ENCODE data around the gene STAMBPL1.
"Not testable (repeated sequence)": the region's sequence is repeated elsewhere in the genome, so short reads cannot be mapped to it uniquely, and the experiment has no call there.

The STAMBPL1 gene

DNA sequence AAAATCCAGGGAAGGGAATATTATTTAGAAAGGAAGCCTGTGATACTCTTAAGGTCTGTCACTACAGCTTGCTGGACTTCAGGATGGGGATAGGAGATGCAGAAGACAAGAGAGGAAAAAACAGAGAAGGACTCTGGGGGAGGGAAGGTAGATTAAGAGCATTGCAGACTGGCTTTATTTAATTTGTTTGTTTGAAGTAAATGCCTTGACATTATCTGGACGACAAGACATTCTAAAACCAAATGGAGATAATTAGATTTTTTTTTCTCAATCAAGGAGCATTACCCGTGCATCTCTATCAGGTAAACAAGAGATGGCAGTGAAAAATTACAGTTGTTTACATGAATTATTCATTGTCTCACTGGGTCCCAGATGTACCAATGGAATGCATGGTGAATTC lies 48.2 kb downstream of the STAMBPL1 start:
- Histone ChIP-seq H3K4me1 (ENCODE audit: control insufficient read depth in 1 of 2, insufficient read depth in 1 of 2, low read depth in 1 of 2, low read length in 1 of 2) (peaks cover 26 to 33% of the 10 kb centered on the region in 2 experiments), H3K36me3 (no peaks in the 10 kb centered on the region), H3K27me3 (no peaks in the 10 kb centered on the region), H3K27ac (no peak overlapping the region), H3K4me3 (ENCODE audit: low read depth in 1 of 2, low read length in 1 of 2) (no peak overlapping the region), H3K9me3 (no peaks in the 10 kb centered on the region)
- TF ChIP-seq, protein P1, sequence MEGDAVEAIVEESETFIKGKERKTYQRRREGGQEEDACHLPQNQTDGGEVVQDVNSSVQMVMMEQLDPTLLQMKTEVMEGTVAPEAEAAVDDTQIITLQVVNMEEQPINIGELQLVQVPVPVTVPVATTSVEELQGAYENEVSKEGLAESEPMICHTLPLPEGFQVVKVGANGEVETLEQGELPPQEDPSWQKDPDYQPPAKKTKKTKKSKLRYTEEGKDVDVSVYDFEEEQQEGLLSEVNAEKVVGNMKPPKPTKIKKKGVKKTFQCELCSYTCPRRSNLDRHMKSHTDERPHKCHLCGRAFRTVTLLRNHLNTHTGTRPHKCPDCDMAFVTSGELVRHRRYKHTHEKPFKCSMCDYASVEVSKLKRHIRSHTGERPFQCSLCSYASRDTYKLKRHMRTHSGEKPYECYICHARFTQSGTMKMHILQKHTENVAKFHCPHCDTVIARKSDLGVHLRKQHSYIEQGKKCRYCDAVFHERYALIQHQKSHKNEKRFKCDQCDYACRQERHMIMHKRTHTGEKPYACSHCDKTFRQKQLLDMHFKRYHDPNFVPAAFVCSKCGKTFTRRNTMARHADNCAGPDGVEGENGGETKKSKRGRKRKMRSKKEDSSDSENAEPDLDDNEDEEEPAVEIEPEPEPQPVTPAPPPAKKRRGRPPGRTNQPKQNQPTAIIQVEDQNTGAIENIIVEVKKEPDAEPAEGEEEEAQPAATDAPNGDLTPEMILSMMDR (IDR thresholded peaks at IDR 0.05): no peak

DNA sequence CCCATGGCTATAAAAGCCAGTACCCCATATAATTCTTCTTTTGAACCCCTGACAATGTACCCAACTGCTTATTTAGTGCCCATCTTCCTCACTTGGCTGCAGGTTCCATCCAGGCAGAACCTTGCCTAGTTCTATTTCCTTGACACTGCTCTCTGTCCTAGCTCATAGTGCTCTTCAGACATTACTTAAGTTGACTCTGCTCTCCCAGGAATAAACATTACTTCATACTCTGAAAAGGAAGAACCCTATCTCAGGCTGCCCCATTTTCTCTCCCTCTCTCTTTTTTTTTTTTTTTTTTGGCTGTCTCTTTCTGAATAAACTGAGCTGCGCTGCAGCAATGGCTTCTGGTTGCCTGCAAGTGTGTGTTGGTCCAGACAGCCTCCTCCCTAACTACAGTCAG lies 51.5 kb downstream of the STAMBPL1 start:
- Histone ChIP-seq H3K9me3 (no peaks in the 10 kb centered on the region), H3K4me3 (ENCODE audit: low read depth in 1 of 2, low read length in 1 of 2) (no peak overlapping the region), H3K27me3 (no peaks in the 10 kb centered on the region), H3K27ac (no peak overlapping the region), H3K4me1 (ENCODE audit: control insufficient read depth in 1 of 2, insufficient read depth in 1 of 2, low read depth in 1 of 2, low read length in 1 of 2) (peaks cover 25 to 34% of the 10 kb centered on the region in 2 experiments), H3K36me3 (no peaks in the 10 kb centered on the region)
- TF ChIP-seq, protein P1 (IDR thresholded peaks at IDR 0.05): no peak

DNA sequence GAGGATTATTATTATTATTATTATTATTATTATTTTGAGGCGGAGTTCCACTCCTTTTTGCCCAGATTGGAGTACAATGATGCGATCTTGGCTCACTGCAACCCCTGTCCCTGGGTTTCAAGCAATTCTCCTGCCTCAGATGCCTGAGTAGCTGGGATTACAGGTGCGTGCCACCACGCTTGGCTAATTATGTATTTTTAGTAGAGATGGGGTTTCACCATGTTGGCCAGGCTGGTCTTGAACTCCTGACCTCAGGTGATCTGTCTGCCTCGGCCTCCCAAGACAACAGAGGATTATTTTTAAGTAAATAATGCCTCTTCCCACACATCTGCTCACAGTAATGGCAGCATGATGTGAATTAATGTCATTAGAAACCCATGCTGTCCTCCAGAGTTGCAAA lies 52.0 kb downstream of the STAMBPL1 start:
- not testable (repeated sequence) for H3K27me3 ChIP-seq; H3K4me3 ChIP-seq (ENCODE audit: low read depth in 1 of 2, low read length in 1 of 2); H3K9me3 ChIP-seq; H3K36me3 ChIP-seq; H3K27ac ChIP-seq
- peaks cover 20 to 29% of the 10 kb centered on the region in 2 experiments for H3K4me1 ChIP-seq (ENCODE audit: control insufficient read depth in 1 of 2, insufficient read depth in 1 of 2, low read depth in 1 of 2, low read length in 1 of 2)

DNA sequence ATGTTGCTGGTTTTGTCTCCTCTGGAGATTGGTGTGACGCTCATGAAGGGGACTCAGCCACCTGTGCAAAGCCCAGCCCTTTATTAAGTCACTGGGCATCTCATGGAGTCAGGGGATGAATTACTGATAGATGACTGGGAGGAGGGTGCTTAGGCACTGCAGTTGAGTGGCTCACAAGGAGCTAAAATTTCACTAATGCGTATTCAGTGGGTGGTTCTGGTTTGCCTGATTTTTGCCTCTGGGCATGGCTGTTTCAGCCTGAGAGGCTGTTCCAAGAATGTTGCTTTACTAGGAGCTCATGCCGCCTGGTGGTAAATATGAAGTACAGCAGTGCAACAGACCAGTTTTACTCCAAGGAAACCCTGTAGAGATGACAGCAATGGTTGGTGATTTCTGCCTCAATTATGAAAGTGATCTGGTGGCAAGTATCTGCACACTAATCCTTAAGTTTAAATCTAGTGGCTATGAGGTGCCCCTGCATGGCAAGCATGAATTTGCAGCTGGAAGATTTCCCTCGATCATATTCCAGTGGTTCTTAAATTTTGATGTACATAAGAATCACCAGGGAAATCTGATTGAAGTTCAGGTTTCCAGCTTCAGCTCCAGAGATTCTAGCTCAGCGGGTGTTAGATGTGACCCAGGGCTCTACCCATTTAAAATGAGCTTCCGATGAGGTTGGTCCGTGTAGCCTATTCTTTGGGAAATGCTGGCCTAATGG lies 52.7 kb downstream of the STAMBPL1 start:
- H3K27me3 ChIP-seq: no peaks in the 10 kb centered on the region
- H3K36me3 ChIP-seq: no peaks in the 10 kb centered on the region
- no peak overlapping the region for H3K4me3 ChIP-seq (ENCODE audit: low read depth in 1 of 2, low read length in 1 of 2)
- H3K27ac ChIP-seq: no peak overlapping the region
- peaks cover 14 to 22% of the 10 kb centered on the region in 2 experiments for H3K4me1 ChIP-seq (ENCODE audit: control insufficient read depth in 1 of 2, insufficient read depth in 1 of 2, low read depth in 1 of 2, low read length in 1 of 2)
- TF ChIP-seq, protein P1 (IDR thresholded peaks at IDR 0.05): peak; percentile 75
- no peaks in the 10 kb centered on the region for H3K9me3 ChIP-seq

DNA sequence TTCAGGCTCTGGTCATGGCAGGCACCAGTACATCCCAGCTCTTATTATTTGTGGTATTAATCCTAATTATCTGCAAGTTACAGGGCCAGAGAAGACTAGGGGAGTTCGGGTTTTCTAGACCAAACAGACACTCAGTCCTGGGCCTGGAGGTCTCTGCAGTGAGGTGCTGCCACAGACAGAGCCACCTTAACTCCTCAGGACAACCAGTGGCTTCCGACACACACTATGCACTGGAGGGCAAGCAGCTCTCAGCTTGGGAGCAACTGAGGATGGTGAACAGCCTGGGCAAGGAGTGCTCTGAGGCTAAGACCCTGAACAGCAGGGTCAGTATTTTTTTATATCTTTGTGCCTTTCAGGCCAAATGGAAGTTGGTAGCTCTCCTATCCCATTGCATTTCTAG lies 53.5 kb downstream of the STAMBPL1 start:
- no peak overlapping the region for H3K4me3 ChIP-seq (ENCODE audit: low read depth in 1 of 2, low read length in 1 of 2)
- peaks cover 14 to 19% of the 10 kb centered on the region in 2 experiments for H3K4me1 ChIP-seq (ENCODE audit: control insufficient read depth in 1 of 2, insufficient read depth in 1 of 2, low read depth in 1 of 2, low read length in 1 of 2)
- H3K27ac ChIP-seq: no peak overlapping the region
- H3K36me3 ChIP-seq: no peaks in the 10 kb centered on the region
- TF ChIP-seq, protein P1 (IDR thresholded peaks at IDR 0.05): no peak
- H3K9me3 ChIP-seq: no peaks in the 10 kb centered on the region
- H3K27me3 ChIP-seq: no peaks in the 10 kb centered on the region

DNA sequence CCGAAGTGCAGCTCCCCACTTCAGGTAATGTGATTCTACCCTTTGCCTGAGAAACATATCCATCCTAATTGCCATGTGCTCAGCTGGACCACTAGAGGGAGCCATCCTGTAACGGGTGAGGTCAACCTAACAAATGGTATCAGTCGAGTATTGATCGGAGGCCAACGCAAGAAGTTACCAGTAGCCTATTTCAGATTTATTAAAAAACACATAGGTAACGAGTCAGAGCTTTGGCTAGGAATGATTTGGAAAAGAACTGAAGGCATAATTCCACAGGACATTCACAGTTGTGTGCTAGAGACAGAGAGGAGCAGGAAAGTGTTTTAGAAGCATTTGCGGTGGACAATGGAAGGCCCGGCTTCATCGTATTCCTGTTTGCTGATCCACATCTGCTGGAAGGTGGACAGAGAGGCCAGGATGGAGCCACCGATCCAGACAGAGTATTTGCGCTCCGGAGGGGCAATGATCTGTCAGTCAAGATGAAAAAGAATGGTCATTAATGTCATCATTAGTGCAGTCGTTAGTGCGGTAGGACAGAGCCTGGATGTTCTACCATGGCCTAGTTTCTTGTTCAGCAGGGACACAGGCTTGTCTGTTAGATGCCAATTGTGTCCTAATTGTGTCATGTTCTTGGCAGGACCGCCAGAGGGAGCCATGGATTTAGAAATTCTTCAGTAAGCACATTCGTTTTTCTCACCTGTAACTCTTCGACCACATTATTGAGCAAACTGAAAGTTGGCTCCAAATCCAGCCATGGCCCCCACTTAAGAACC lies 55.0 kb downstream of the STAMBPL1 start:
- TF ChIP-seq, protein P1 (IDR thresholded peaks at IDR 0.05): peak; percentile 86
- no peak overlapping the region for H3K4me3 ChIP-seq (ENCODE audit: low read depth in 1 of 2, low read length in 1 of 2)
- peak overlapping the region; percentile 9 for H3K27ac ChIP-seq
- H3K9me3 ChIP-seq: no peaks in the 10 kb centered on the region
- H3K4me1 ChIP-seq (ENCODE audit: control insufficient read depth in 1 of 2, insufficient read depth in 1 of 2, low read depth in 1 of 2, low read length in 1 of 2): peaks cover 14 to 19% of the 10 kb centered on the region in 2 experiments
- no peaks in the 10 kb centered on the region for H3K27me3 ChIP-seq
- H3K36me3 ChIP-seq: no peaks in the 10 kb centered on the region

All from neutrophil (primary cell).